ENCODE results near the gene TOGARAM2.

GRCh38 chr2:28944535-28945248 lies 36.4 kb upstream of the TOGARAM2 start:
- TF ChIP-seq, protein P1, sequence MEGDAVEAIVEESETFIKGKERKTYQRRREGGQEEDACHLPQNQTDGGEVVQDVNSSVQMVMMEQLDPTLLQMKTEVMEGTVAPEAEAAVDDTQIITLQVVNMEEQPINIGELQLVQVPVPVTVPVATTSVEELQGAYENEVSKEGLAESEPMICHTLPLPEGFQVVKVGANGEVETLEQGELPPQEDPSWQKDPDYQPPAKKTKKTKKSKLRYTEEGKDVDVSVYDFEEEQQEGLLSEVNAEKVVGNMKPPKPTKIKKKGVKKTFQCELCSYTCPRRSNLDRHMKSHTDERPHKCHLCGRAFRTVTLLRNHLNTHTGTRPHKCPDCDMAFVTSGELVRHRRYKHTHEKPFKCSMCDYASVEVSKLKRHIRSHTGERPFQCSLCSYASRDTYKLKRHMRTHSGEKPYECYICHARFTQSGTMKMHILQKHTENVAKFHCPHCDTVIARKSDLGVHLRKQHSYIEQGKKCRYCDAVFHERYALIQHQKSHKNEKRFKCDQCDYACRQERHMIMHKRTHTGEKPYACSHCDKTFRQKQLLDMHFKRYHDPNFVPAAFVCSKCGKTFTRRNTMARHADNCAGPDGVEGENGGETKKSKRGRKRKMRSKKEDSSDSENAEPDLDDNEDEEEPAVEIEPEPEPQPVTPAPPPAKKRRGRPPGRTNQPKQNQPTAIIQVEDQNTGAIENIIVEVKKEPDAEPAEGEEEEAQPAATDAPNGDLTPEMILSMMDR (IDR thresholded peaks at IDR 0.05; ENCODE audit: low read depth, low read length): no peak
- TF ChIP-seq EZH2phosphoT487 (IDR thresholded peaks at IDR 0.05; ENCODE audit: low read depth): no peak

Data from OCI-LY3 (cell line).